BE2C (cell line): ENCODE results near the gene NECTIN1.

Source experiments
- DNase-seq: peaks from one replicate; pipeline ENCODE4 v3.0.0-alpha.2; 2020
- H3K27me3 ChIP-seq: fragments of 250-450 bp; sonication (Bioruptor Pico); 2 replicates; pipeline ENCODE4 v1.5.1; 2020; ENCODE audit warnings: mild to moderate bottlenecking
- H3K36me3 ChIP-seq: fragments of 250-450 bp; sonication (Bioruptor Pico); 2 replicates; pipeline ENCODE4 v1.5.1; 2020; ENCODE audit warnings: mild to moderate bottlenecking
- H3K4me1 ChIP-seq: fragments of 250-450 bp; sonication (Bioruptor Pico); 2 replicates; pipeline ENCODE4 v1.5.1; 2020
- H3K4me3 ChIP-seq: 2 replicates; pipeline ENCODE4 v1.5.1; 2011; ENCODE audit warnings: low read depth, low read length
- H3K9me3 ChIP-seq: fragments of 250-450 bp; sonication (Bioruptor Pico); 2 replicates; pipeline ENCODE4 v1.5.1; 2020
- TF ChIP-seq, protein P1 (sequence below): IDR thresholded peaks from 2 replicates; pipeline ENCODE4 v1.5.1; 2012; ENCODE audit warnings: mild to moderate bottlenecking, low read depth, low read length

Gene NECTIN1

DNA sequence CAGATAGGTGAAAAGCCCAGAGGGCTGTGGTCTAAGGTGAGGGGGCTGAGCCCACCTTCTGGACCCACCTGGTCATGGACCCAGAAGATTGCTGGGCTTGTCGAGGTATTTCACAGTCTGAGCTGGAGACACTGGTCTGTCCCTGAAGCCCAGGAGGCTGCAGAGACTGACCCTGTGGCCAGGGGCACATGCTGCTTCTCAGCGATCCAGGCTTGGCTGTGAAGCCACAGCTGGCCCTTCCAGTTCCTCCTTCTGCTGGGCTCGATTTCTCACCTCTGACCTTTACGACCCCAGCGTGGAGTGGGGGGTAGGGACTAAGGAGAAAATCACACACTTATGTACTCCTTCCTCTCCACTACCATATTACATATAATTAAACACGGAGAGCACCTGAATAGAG is 88.5 kb downstream of the NECTIN1 start:
- no peak for DNase-seq
- Histone ChIP-seq H3K36me3 (no peaks in the 10 kb centered on the region), H3K9me3 (no peaks in the 10 kb centered on the region), H3K4me3 (no peak overlapping the region), H3K27me3 (no peaks in the 10 kb centered on the region), H3K4me1 (peaks cover 19% of the 10 kb centered on the region)
- TF ChIP-seq, protein P1, sequence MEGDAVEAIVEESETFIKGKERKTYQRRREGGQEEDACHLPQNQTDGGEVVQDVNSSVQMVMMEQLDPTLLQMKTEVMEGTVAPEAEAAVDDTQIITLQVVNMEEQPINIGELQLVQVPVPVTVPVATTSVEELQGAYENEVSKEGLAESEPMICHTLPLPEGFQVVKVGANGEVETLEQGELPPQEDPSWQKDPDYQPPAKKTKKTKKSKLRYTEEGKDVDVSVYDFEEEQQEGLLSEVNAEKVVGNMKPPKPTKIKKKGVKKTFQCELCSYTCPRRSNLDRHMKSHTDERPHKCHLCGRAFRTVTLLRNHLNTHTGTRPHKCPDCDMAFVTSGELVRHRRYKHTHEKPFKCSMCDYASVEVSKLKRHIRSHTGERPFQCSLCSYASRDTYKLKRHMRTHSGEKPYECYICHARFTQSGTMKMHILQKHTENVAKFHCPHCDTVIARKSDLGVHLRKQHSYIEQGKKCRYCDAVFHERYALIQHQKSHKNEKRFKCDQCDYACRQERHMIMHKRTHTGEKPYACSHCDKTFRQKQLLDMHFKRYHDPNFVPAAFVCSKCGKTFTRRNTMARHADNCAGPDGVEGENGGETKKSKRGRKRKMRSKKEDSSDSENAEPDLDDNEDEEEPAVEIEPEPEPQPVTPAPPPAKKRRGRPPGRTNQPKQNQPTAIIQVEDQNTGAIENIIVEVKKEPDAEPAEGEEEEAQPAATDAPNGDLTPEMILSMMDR: no peak

DNA sequence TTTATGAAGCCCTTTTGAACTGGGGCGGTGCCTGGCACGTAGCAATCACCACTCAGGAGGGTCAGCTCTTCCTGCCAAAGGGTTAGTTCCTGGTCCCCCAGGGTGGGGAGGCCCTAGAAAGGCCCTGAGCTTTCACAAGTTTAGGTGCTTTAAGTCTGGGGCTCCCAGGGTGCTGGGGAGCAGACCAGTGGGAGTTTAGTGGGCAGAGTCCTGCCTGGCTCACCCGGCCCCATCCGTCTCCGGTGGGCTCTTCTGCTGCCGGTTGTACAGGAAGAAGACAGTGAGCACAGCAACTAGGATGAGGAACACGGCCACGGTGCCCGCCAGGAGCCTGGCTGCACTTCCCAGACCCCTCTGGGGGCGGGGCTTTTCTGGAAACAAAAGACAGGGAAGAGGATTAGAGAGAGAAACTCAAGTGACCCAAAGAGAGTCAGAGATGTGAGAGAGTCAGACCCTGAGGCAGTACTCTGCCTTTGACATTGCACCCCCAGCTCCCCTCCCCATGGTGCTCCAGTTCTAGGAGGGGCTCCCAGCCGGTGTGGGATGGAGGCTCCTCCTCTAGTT is 89.3 kb downstream of the NECTIN1 start:
- TF ChIP-seq, protein P1: no peak
- Histone ChIP-seq H3K36me3 (no peaks in the 10 kb centered on the region), H3K27me3 (no peaks in the 10 kb centered on the region), H3K4me3 (no peak overlapping the region), H3K9me3 (no peaks in the 10 kb centered on the region), H3K4me1 (peaks cover 19% of the 10 kb centered on the region)
- DNase-seq: no peak

DNA sequence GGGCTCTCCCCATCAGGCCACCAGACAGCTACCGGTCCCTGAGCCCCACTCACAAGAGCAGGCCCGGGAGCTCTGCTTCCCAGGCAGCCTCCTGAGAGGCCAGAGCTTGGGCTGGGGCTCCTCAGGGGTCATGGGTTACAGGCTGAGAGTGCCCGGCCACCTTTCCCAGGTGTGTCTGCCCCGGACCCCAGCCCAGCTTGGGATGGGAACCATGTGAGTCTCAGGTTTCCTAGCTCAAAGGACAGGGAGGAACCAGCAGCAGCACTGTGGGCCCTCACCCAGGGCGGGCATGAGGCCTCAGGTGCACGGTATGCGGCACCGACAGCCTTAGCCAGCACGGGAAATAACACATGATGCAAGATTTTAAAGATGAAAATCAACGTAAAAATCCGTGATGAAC is 90.1 kb downstream of the NECTIN1 start:
- Histone ChIP-seq H3K36me3 (no peaks in the 10 kb centered on the region), H3K27me3 (no peaks in the 10 kb centered on the region), H3K4me1 (peaks cover 13% of the 10 kb centered on the region)

DNA sequence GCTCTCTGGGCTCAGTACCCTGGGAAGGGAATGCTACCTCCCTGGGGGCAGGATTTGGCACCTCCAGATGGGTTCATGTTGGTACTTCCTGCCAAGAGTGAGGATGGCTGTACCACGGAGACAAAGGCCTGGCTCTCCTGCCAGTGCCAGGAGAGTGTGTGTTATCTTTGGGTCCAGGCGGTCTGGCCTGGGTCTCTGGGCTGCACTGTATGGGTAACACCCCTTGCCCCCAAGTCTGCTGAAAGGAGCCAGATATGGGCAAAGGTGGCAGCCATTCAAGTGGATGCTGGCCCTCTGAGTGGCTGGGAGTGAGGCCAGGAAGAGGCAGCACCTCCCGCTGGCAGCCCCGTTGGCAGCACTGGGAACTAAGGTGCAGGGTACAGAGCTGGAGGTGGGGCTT is 91.5 kb downstream of the NECTIN1 start:
- Histone ChIP-seq H3K4me1 (peaks cover under 1% of the 10 kb centered on the region; the same call in 1 of the 2 replicates), H3K4me3 (no peak overlapping the region), H3K9me3 (no peaks in the 10 kb centered on the region; the same call in 1 of the 2 replicates), H3K27me3 (no peaks in the 10 kb centered on the region), H3K36me3 (no peaks in the 10 kb centered on the region)
- DNase-seq: no peak
- TF ChIP-seq, protein P1: no peak

More for the DNA sequence above, 90.1 kb downstream of the NECTIN1 start:
- TF ChIP-seq, protein P1: no peak
- Histone ChIP-seq H3K9me3 (no peaks in the 10 kb centered on the region), H3K4me3 (no peak overlapping the region)
- no peak for DNase-seq

DNA sequence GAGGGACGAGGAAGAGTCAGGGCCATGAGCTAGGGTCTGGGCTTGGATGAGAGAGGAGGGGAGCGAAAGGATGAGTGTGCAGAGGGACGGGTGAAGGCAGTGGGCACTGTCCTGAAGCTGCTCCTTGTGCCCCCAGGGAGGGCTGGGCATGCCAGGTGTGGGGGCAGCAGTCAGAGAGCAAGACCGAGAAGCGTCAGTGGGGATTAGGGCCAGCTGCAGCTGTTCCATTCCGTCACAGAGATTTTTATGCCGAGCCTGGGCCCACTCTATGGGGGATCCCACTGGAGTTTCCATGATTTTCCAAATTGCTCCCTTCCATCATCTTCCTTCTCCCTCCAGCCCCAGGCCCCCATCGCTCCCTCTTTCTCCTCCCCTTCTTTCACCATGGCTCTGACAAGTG is 93.2 kb downstream of the NECTIN1 start:
- Histone ChIP-seq H3K4me1 (no peaks in the 10 kb centered on the region), H3K36me3 (no peaks in the 10 kb centered on the region), H3K9me3 (no peaks in the 10 kb centered on the region; the same call in 1 of the 2 replicates), H3K27me3 (no peaks in the 10 kb centered on the region), H3K4me3 (no peak overlapping the region)
- no peak for DNase-seq
- TF ChIP-seq, protein P1: no peak

DNA sequence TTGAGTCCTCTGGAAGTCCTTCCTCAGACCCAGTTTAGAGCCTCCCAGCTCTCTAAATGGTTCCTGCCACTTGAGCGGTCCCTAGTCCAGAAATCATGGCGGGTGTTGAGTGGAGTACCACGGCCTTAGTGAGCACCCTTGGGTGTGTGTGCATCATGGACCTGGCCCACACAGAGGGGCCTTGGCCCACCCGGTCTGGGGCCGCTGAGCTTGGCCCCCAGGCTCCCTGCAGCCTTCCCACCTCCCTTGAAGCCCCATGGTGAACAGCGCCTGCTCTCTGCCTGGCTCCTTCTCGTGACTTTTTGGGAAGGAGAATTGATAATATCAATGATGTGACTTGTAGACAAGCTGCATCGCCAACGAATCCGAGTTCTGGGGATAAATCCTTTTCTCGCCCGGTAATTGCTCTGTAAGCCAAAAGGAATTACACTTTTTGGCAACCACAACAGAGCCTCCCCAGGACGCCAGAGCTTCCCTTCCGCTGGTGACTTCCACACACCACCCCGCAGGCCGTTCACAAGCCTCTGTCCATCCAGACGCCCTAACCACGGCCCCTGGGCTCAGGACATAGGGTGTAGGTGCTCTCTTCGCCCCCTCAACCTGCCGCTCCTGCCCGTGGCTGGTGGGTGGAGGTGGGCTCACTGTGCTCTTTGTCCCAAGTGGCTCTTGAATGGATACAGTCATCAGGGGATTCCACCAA is 93.8 kb downstream of the NECTIN1 start:
- TF ChIP-seq, protein P1: no peak
- Histone ChIP-seq H3K27me3 (no peaks in the 10 kb centered on the region), H3K36me3 (no peaks in the 10 kb centered on the region), H3K4me3 (no peak overlapping the region), H3K9me3 (no peaks in the 10 kb centered on the region; the same call in 1 of the 2 replicates), H3K4me1 (no peaks in the 10 kb centered on the region)
- DNase-seq: no peak
